GM12891 (cell line): Measurements from ENCODE around the gene HCK.

Source experiments
- POLR2A ChIP-seq: IDR thresholded peaks from 2 replicates; pipeline ENCODE4 v1.6.1; 2011; ENCODE audit warnings: low read depth, low read length, control low read depth
- POU2F2 ChIP-seq: IDR thresholded peaks from 2 replicates; pipeline ENCODE4 v1.6.1; 2011; ENCODE audit warnings: low read depth, mild to moderate bottlenecking, control low read depth, low read length, moderate library complexity
- SPI1 ChIP-seq: IDR thresholded peaks from 2 replicates; pipeline ENCODE4 v1.6.1; 2011; ENCODE audit warnings: low read depth, low read length, control low read depth

GRCh38 chr20:32021091-32021490, 31.0 kb upstream of the HCK start:
- TF ChIP-seq SPI1, result no peak
- TF ChIP-seq POLR2A, result no peak
- TF ChIP-seq POU2F2, result no peak
